GM21526 (cell line): Measurements from ENCODE around the gene GRIN3B.

Source experiments
- ATAC-seq: cut with Tn5 transposase; IDR thresholded peaks from one replicate; pipeline ENCODE4 v1.9.1; 2021; ENCODE audit warnings: moderate library complexity; ENCODE audit not compliant: unreplicated experiment, low FRiP score

Gene GRIN3B

DNA sequence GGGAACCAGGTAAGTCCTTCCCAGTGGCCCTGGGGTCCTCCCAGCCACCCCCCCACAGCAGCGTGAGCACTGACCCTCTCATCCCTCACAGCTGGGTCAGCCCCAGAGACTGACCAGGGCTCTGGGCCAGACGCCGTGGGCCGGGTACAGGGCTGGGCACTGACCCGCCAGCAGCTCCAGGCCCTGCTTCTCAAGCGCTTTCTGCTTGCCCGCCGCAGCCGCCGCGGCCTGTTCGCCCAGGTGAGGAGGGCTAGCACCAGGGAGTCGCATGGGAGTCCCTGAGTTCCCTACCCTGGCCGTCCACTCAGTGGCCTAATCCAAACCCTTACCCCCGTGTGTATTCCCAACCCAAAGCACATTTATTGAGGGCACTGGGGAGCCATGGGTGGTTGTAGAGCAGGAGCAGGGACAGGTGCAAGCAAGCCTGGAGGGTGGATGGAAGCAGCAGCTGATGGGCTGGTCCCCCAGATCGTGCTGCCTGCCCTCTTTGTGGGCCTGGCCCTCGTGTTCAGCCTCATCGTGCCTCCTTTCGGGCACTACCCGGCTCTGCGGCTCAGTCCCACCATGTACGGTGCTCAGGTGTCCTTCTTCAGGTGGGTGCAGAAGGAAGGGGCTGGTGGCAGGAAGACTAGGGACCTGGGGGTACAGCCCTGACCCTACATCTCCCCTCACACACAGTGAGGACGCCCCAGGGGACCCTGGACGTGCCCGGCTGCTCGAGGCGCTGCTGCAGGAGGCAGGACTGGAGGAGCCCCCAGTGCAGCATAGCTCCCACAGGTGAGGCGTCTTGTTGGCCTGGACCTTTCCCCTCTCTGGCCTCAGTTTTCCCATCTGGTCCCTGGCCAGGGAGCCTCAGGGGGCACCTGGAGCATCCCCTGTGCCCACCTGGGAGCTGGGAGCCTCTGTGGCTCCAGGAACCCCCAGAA is 54.1 kb downstream of the GRIN3B start:
- no peak for ATAC-seq

DNA sequence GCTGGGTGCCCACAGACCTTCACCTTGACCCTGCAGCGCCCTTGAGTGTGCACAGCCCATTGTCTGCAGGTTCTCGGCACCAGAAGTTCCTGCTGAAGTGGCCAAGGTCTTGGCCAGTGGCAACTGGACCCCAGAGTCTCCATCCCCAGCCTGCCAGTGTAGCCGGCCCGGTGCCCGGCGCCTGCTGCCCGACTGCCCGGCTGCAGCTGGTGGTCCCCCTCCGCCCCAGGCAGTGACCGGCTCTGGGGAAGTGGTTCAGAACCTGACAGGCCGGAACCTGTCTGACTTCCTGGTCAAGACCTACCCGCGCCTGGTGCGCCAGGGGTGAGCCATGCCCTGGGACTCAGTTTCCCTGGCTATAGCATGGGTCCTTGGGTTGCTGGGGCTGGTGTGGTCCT is 54.8 kb downstream of the GRIN3B start:
- no peak for ATAC-seq

- ATAC-seq: no peak
These were observed 55.8 kb downstream of the GRIN3B start for GRCh38 chr19:1055886-1056620.

DNA sequence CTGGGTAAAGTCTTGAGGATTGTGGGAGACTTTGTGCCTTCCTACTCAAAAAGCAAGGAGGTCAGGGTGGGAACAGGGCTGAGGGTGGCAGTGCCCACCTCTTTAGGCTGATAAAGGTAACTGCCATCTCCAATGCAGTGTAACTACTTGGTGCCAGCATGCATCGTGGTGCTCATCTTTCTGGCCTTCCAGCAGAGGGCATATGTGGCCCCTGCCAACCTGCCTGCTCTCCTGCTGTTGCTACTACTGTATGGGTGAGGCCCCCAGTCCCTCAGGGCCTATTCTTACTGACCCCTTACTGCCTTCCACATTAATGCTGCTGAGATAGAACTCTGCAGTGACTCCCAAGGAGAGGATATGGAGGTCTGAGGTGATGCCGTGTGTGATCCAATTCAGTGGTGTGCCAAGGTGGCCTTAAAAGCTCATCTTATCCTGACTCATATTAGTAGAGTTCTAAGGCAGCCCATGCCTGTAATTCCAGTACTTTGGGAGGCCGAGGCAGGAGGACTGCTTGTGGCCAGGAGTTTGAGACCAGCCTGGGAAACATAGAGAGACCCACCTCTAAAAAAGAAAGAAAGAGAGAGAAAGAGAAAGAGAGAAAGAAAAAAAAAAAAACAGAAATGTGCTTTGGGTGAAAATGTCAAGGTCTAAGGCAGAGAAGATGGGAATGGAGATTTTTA is 57.1 kb downstream of the GRIN3B start:
- ATAC-seq: no peak

- no peak for ATAC-seq
These were observed 57.9 kb downstream of the GRIN3B start for GRCh38 chr19:1058112-1058511.
